ENCODE measurements around the gene RNU6-8. TPM values are rescaled to one million over a fixed set of nuclear protein-coding genes. Genes with fewer than 3 reads are reported as not detected.

RNU6-8 gene
- total and polyA plus RNA-seq, 10 of the 15 experiments (the other 5 are each of a cell fraction or from before 2014, with no cell fraction given) = not detected

GRCh38 chr14:32193532-32193931 is 9.5 kb downstream of the RNU6-8 start (continued):
- TF ChIP-seq IRF4 (IDR thresholded peaks at IDR 0.05; ENCODE audit: low read depth, low read length) (no peak), KAT2A (conservative IDR thresholded peaks at IDR 0.05; ENCODE audit: control insufficient read depth, low read depth, low read length) (no peak), KLF5 (IDR thresholded peaks at IDR 0.05; ENCODE audit: partially characterized antibody) (no peak), MYC (IDR thresholded peaks at IDR 0.05; ENCODE audit: insufficient read depth, insufficient read length, insufficient replicate concordance, low read length, severe bottlenecking) (no peak), ZNF384 (IDR thresholded peaks at IDR 0.05; ENCODE audit: borderline replicate concordance, low read depth, low read length) (no peak), ZNF687 (IDR thresholded peaks at IDR 0.05) (no peak), ZBTB4 (CRISPR knock-in tag; IDR thresholded peaks at IDR 0.05) (no peak), ZNF24 (IDR thresholded peaks at IDR 0.05) (no peak), JUNB (IDR thresholded peaks at IDR 0.05) (no peak), ZBED1 (IDR thresholded peaks at IDR 0.05; ENCODE audit: borderline replicate concordance) (no peak)

Measured in GM12878 (cell line).